ENCODE data around the gene PRPF18.

PRPF18 gene

DNA sequence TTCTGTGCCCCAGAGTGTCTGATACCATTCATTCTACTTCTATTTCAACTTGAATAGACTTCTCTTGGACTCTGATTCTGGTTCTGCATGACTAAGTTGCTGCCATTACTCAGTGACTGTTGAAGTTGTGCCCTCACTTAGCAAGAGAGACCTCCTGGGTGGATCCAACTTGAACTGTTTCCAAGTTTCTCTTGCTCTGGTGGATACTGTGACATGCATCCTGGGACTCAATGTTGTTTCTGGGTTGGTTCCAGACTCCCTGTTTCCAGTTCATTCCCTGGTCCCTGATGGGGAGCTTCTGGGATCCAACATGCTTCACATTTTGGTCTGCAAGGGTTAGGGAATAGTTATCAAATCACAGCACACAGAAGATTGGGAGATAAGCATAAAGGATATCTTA, 26.2 kb upstream of the PRPF18 start:
- TF ChIP-seq, protein P1, sequence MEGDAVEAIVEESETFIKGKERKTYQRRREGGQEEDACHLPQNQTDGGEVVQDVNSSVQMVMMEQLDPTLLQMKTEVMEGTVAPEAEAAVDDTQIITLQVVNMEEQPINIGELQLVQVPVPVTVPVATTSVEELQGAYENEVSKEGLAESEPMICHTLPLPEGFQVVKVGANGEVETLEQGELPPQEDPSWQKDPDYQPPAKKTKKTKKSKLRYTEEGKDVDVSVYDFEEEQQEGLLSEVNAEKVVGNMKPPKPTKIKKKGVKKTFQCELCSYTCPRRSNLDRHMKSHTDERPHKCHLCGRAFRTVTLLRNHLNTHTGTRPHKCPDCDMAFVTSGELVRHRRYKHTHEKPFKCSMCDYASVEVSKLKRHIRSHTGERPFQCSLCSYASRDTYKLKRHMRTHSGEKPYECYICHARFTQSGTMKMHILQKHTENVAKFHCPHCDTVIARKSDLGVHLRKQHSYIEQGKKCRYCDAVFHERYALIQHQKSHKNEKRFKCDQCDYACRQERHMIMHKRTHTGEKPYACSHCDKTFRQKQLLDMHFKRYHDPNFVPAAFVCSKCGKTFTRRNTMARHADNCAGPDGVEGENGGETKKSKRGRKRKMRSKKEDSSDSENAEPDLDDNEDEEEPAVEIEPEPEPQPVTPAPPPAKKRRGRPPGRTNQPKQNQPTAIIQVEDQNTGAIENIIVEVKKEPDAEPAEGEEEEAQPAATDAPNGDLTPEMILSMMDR (conservative IDR thresholded peaks at IDR 0.05; ENCODE audit: control insufficient read depth, insufficient read depth, low read depth, low read length), result no peak
- no peak overlapping the region for H3K4me3 ChIP-seq (ENCODE audit: control insufficient read depth, low read depth, low read length)
- DNase-seq (ENCODE audit: low read depth), result peak; percentile 62

DNA sequence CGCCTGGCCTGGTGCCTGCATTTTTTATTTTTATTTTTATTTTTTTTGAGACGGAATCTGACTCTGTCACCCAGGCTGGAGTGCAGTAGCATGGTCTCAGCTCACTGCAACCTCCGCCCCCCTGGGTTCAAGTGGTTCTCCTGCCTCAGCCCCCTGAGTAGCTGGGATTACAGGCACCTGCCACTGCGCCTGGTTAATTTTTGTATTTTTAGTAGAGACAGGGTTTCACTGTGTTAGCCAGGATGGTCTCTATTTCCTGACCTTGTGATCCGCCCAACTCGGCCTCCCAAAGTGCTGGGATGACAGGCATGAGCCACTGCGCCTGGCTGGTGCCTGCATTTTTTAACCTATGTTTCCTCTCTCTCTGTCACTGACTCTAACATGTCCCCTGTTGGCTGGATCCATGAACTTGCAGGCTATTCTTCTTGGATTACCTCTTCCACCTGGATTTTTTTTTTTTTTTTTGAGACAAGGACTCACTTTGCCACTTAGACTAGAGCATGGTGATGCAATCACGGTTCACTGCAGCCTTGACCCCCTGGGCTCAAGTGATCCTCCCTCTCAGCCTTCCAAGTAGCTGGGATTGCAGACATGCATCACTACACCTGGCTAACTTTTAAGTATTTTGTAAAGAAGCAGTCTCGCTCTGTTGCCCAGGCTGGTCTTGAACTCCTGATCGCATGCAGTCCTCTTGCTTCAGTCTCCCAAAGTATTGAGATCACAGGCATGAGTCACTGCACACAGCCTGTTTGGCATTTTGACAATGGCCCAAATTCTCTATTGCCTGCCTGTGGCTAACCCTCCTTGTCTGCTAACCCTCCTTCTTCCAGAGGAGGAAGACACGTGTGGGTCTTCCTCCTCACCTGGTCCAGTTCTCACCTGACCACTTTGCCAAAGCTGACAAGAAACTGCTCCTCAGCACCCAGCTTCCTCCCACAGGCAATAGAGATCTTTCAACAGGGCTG, 23.0 kb upstream of the PRPF18 start:
- TF ChIP-seq, protein P1 (conservative IDR thresholded peaks at IDR 0.05; ENCODE audit: control insufficient read depth, insufficient read depth, low read depth, low read length), result no peak
- peak; percentile 8 for DNase-seq (ENCODE audit: low read depth)

DNA sequence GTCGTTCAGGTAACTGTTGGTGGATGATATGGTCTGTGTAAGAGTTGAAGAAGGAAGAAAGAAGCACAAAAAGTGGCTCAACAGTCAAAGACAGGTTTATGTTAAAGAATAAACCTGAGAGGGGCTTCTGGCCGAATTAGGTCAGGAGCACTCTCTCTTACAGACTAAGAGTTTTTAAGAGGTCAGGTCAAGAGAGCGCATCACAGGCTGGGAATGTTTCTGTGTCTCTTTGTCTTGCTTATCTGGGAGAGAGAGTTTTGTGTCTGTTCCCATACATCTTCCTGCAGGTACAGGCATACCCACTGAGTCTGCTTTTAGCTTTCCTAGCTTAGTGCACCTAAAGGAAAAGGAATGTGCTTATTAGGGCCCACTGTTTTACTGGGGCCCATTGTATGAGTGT, 22.2 kb upstream of the PRPF18 start:
- no peak overlapping the region for H3K4me3 ChIP-seq (ENCODE audit: control insufficient read depth, low read depth, low read length)
- DNase-seq (ENCODE audit: low read depth), result no peak
- TF ChIP-seq, protein P1 (conservative IDR thresholded peaks at IDR 0.05; ENCODE audit: control insufficient read depth, insufficient read depth, low read depth, low read length), result no peak

More for the DNA sequence above, 23.0 kb upstream of the PRPF18 start:
- no peak overlapping the region for H3K4me3 ChIP-seq (ENCODE audit: control insufficient read depth, low read depth, low read length)

DNA sequence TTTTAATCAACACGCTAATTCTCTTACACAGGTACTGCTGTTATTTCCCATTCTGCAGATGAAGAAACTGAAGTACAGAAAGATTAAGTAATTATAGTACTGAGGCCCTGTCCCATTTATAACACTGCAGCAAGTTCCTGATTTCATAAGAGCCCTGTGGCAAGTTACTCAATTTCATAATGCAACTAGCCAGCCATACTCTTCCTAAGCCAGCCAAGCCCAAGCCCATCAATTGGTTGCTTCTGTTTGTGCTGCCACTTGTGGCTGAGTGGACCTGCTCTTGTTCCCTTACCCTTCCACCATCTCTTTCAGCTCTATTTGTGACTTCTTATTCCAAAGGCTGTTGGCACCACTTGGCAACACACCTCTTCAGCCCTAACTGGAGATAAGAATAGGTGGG, 19.7 kb upstream of the PRPF18 start:
- TF ChIP-seq, protein P1 (conservative IDR thresholded peaks at IDR 0.05; ENCODE audit: control insufficient read depth, insufficient read depth, low read depth, low read length), result no peak
- H3K4me3 ChIP-seq (ENCODE audit: control insufficient read depth, low read depth, low read length), result no peak overlapping the region
- DNase-seq (ENCODE audit: low read depth), result peak; percentile 11

DNA sequence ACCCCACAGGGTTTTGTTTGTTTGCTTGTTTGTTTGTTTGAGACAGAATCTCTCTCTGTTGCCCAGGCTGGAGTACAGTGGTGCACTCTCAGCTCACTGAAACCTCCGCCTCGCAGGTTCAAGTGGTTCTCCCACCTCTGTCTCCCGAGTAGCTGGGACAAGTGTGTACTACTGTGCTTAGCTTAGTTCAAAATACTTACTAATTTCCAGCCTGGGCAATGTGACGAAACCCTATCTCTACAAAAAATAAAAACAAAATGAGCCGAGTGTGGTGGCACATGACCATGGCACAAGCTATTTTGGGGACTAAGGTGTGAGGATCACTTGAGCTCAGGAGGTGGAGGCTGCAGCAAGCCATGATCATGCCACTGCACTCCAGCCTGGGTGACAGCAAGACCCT, 15.2 kb upstream of the PRPF18 start:
- no peak overlapping the region for H3K4me3 ChIP-seq (ENCODE audit: control insufficient read depth, low read depth, low read length)
- DNase-seq (ENCODE audit: low read depth), result no peak
- TF ChIP-seq, protein P1 (conservative IDR thresholded peaks at IDR 0.05; ENCODE audit: control insufficient read depth, insufficient read depth, low read depth, low read length), result no peak

DNA sequence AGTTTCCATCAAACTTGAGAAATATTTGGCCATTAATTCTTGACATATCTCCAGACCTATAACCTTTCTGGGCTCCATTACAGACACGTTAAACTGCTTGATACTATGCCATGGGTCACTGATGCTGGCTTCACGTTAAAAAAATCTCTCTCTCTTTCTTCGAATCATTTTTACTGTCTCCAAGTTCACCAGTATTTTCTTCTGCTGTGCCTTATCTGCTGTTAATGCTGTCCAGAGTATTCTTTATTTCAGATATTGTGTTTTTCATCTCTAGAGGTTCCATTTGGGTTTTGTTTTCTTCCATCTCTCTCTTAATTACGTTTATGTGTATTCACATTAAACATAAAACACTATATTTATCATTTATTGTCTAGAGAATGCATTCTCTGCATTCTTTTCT, 12.8 kb upstream of the PRPF18 start:
- DNase-seq (ENCODE audit: low read depth), result no peak
- TF ChIP-seq, protein P1 (conservative IDR thresholded peaks at IDR 0.05; ENCODE audit: control insufficient read depth, insufficient read depth, low read depth, low read length), result no peak
- H3K4me3 ChIP-seq (ENCODE audit: control insufficient read depth, low read depth, low read length), result no peak overlapping the region
